Forelimb muscle (tissue), 1 donor: ENCODE measurements around the gene PITPNM3. TPM values are rescaled to one million over a fixed set of nuclear protein-coding genes. Genes with fewer than 3 reads are reported as not detected.

Source experiments
- DNase-seq: peaks from one replicate; pipeline ENCODE4 v3.0.0-alpha.2; 2013; ENCODE audit warnings: low read depth
- polyA plus RNA-seq: library from polyadenylated mRNA; unstranded; fragments of 120-200 nt; gene quantifications from one replicate; pipeline ENCODE4 v1.2.1, GENCODE V29; 2013; ENCODE audit not compliant: insufficient read length

The PITPNM3 gene
- polyA plus RNA-seq, 1 donor, result 6.7 TPM

- no peak for DNase-seq
Observed at GRCh38 chr17:6444571-6445335, 111.6 kb downstream of the PITPNM3 start.

- DNase-seq, result peak; percentile 50
Observed at GRCh38 chr17:6443692-6444570, 112.4 kb downstream of the PITPNM3 start, which contains the start of gene PIMREG. Gene PIMREG (plus strand): TSS chr17:6444455. CDS start chr17:6445111, 656 bp downstream.

- DNase-seq, result no peak
Observed at GRCh38 chr17:6442775-6443174, 113.6 kb downstream of the PITPNM3 start.

GRCh38 chr17:6439951-6440350 is 116.4 kb downstream of the PITPNM3 start:
- DNase-seq, result no peak

- no peak for DNase-seq
Observed at GRCh38 chr17:6437956-6438355, 118.4 kb downstream of the PITPNM3 start.

- DNase-seq, result no peak
Observed at GRCh38 chr17:6437466-6437865, 118.9 kb downstream of the PITPNM3 start.

GRCh38 chr17:6435968-6436367 is 120.4 kb downstream of the PITPNM3 start:
- no peak for DNase-seq

GRCh38 chr17:6435051-6435450 is 121.3 kb downstream of the PITPNM3 start, which contains the start of gene AIPL1:
Gene AIPL1 (minus strand): TSS chr17:6435121. CDS start chr17:6435104, 17 bp downstream.
- no peak for DNase-seq

GRCh38 chr17:6430769-6431168 is 125.6 kb downstream of the PITPNM3 start:
- DNase-seq, result no peak

GRCh38 chr17:6429266-6429665 is 127.1 kb downstream of the PITPNM3 start:
- DNase-seq, result no peak

GRCh38 chr17:6428207-6428965 is 128.0 kb downstream of the PITPNM3 start:
- DNase-seq, result no peak

GRCh38 chr17:6427279-6427781 is 129.0 kb downstream of the PITPNM3 start:
- no peak for DNase-seq

- DNase-seq, result no peak
Observed at GRCh38 chr17:6426356-6427101, 129.8 kb downstream of the PITPNM3 start.

- no peak for DNase-seq
Observed at GRCh38 chr17:6425407-6425806, 130.9 kb downstream of the PITPNM3 start.

GRCh38 chr17:6423931-6424330 is 132.4 kb downstream of the PITPNM3 start:
- DNase-seq, result no peak

- DNase-seq, result no peak
Observed at GRCh38 chr17:6422654-6423241, 133.6 kb downstream of the PITPNM3 start.

- DNase-seq, result no peak
Observed at GRCh38 chr17:6421700-6422604, 134.4 kb downstream of the PITPNM3 start.

- DNase-seq, result no peak
Observed at GRCh38 chr17:6420173-6420641, 136.1 kb downstream of the PITPNM3 start.

GRCh38 chr17:6415616-6416015 is 140.7 kb downstream of the PITPNM3 start:
- no peak for DNase-seq
